ENCODE measurements around the gene CDKN2C. TPM values are rescaled to one million over a fixed set of nuclear protein-coding genes. Genes with fewer than 3 reads are reported as not detected.

CDKN2C gene
- total RNA-seq, 1 experiment from 2014 or later: not detected

Other genes starting within 250 kb of the CDKN2C start
- gene FAF1, start 10.0 kb upstream of the CDKN2C start, total RNA-seq (2021): 50.4 to 53.5 TPM (median 53.5 TPM) in 3 replicates
- gene C1orf185, start 132.0 kb downstream of the CDKN2C start, total RNA-seq (2021): not detected in 3 replicates